Vagina (tissue), 2 donors: ENCODE measurements around the gene WWOX.

Experiments used
- POLR2A ChIP-seq, 2 donors: fragments of 450-650 bp; IDR thresholded peaks; one replicate each; pipeline ENCODE4 v1.6.1; 2017; ENCODE audit warnings: antibody characterized with exemption in 2 of 2, mild to moderate bottlenecking in 2 of 2, moderate library complexity in 2 of 2
- POLR2AphosphoS5 ChIP-seq, 2 donors: sonication (generic); formaldehyde crosslinking; IDR thresholded peaks; one replicate each; pipeline ENCODE4 v1.9.0; 2017; ENCODE audit warnings: antibody characterized with exemption in 2 of 2, mild to moderate bottlenecking in 2 of 2, low read depth in 1 of 2; ENCODE audit not compliant: insufficient read depth in 1 of 2
- TF ChIP-seq, protein P1 (sequence below), 3 experiments: fragments of 450-650 bp in 2 of 3; fragments of 200-600 bp in 1 of 3; sonication (generic) in 1 of 3; IDR thresholded peaks; one replicate each; pipeline ENCODE4 v1.5.1; 2017 to 2019; ENCODE audit warnings: antibody characterized with exemption in 3 of 3, mild to moderate bottlenecking in 2 of 3, moderate library complexity in 2 of 3

GRCh38 chr16:78762222-78762621, 662.8 kb downstream of the WWOX start:
- TF ChIP-seq POLR2A (IDR thresholded peaks at IDR 0.05), result no peak
- TF ChIP-seq, protein P1, sequence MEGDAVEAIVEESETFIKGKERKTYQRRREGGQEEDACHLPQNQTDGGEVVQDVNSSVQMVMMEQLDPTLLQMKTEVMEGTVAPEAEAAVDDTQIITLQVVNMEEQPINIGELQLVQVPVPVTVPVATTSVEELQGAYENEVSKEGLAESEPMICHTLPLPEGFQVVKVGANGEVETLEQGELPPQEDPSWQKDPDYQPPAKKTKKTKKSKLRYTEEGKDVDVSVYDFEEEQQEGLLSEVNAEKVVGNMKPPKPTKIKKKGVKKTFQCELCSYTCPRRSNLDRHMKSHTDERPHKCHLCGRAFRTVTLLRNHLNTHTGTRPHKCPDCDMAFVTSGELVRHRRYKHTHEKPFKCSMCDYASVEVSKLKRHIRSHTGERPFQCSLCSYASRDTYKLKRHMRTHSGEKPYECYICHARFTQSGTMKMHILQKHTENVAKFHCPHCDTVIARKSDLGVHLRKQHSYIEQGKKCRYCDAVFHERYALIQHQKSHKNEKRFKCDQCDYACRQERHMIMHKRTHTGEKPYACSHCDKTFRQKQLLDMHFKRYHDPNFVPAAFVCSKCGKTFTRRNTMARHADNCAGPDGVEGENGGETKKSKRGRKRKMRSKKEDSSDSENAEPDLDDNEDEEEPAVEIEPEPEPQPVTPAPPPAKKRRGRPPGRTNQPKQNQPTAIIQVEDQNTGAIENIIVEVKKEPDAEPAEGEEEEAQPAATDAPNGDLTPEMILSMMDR (IDR thresholded peaks at IDR 0.05), result no peak
- TF ChIP-seq POLR2AphosphoS5 (IDR thresholded peaks at IDR 0.05; ENCODE audit: insufficient read depth in 1 of 2, low read depth in 1 of 2), result no peak
